ENCODE measurements around the gene RMND5B. TPM values are rescaled to one million over a fixed set of nuclear protein-coding genes. Genes with fewer than 3 reads are reported as not detected.
A peak's percentile ranks its signal among the peaks of the same experiment; 100 is the strongest.

Gene RMND5B
- total and polyA plus RNA-seq, 2 donors (not counting 1 experiment from before 2014, with no cell fraction given): 46.1 to 52.7 TPM

- no peak for TF ChIP-seq CTCF (IDR thresholded peaks at IDR 0.05)
- no peak for TF ChIP-seq EZH2 (IDR thresholded peaks at IDR 0.05; ENCODE audit: borderline replicate concordance, insufficient read depth, low read depth, low read length, poor library complexity, severe bottlenecking)
- H3K4me3 ChIP-seq (ENCODE audit: control extremely low read depth in 1 of 5, extremely low read depth in 1 of 5, insufficient read depth in 1 of 5, low read depth in 2 of 5, low read length in 4 of 5): no peak overlapping the region
- peaks cover 70% of the 10 kb centered on the region for H3K4me1 Mint-ChIP-seq
- intact Hi-C loops (cut with micrococcal nuclease): loop anchor here (10.0 kb wide), 1 partner anchor 805 kb away; the partner anchor contains the start of gene MXD3
- POLR2A ChIA-PET: interaction anchor here (1.0 to 1.7 kb wide), 4 partner anchors 9 to 610 kb away, joined by 3 to 7 read pairs (median 4); partner anchors contain the start of gene NHP2
- DNase-seq (no peak), ATAC-seq (ENCODE audit: low read depth) (no peak)
- H3K4me1 ChIP-seq (ENCODE audit: control insufficient read depth in 2 of 2, insufficient read depth in 2 of 2, low read length in 2 of 2): peaks cover 74 to 76% of the 10 kb centered on the region in 2 donors
- H3K4me3 Mint-ChIP-seq: no peak overlapping the region
- H2AFZ ChIP-seq (ENCODE audit: insufficient read depth, low read depth, low read length, poor library complexity, severe bottlenecking): no peak overlapping the region
- no peaks in the 10 kb centered on the region for H3K9me3 ChIP-seq (ENCODE audit: control extremely low read depth in 1 of 3, control insufficient read depth in 2 of 3, insufficient read depth in 1 of 3, low read length in 2 of 3)
- peaks cover 0 to 42% of the 10 kb centered on the region in 2 experiments for H3K36me3 ChIP-seq (replicated peaks in 1 of 2; ENCODE audit: control extremely low read depth in 1 of 2, control insufficient read depth in 1 of 2, extremely low read depth in 1 of 2, insufficient read depth in 2 of 2, low read length in 1 of 2)
- no peak overlapping the region for H3K9ac ChIP-seq (ENCODE audit: low read length)
- H3K9me3 Mint-ChIP-seq (ENCODE audit: insufficient read depth): no peaks in the 10 kb centered on the region
- H3K27ac ChIP-seq (ENCODE audit: low read length in 2 of 2): peak overlapping the region in 1 of 2 donors; percentile 26
- H4K20me1 ChIP-seq (ENCODE audit: control insufficient read depth, insufficient read depth, low read length, poor library complexity, severe bottlenecking): peaks cover 88% of the 10 kb centered on the region
- no peaks in the 10 kb centered on the region for H3K27me3 ChIP-seq (replicated peaks in 1 of 4; ENCODE audit: control extremely low read depth in 1 of 4, control insufficient read depth in 3 of 4, insufficient read depth in 4 of 4, low read length in 3 of 4)
- peak overlapping the region; percentile 95 for H3K4me2 ChIP-seq (replicated peaks; ENCODE audit: low read depth, low read length, poor library complexity, severe bottlenecking)
- CTCF ChIA-PET: interaction anchor here (1.1 to 8.6 kb wide), 14 partner anchors 9 to 53 kb away, joined by 3 to 92 read pairs (median 12); partner anchors contain the start of genes NHP2 and RMND5B
- peaks cover 61% of the 10 kb centered on the region for H3K79me2 ChIP-seq (ENCODE audit: control insufficient read depth, insufficient read depth, low read length)
- no peak overlapping the region for H3K27ac Mint-ChIP-seq
- H3K27me3 Mint-ChIP-seq: no peaks in the 10 kb centered on the region
- 93% methylated on average over 26 of the region's 27 CpGs for WGBS (ENCODE audit: insufficient coverage)
Measured at GRCh38 chr5:178119915-178120606, 10.8 kb upstream of the RMND5B start.
